Posterior vena cava (tissue), 2 donors: Measurements from ENCODE around the gene EGF. TPM values are rescaled to one million over a fixed set of nuclear protein-coding genes. Genes with fewer than 3 reads are reported as not detected.
"Not testable (repeated sequence)": the region's sequence is repeated elsewhere in the genome, so short reads cannot be mapped to it uniquely, and the experiment has no call there.

Source experiments
- DNase-seq: peaks from one replicate; pipeline ENCODE4 v3.0.0-alpha.2; 2020; ENCODE audit warnings: low spot score
- intact Hi-C, 2 donors: fragments of 100-400 bp; cut with DNase I; formaldehyde crosslinking; loops; one replicate each; pipeline versions ENCODE4 v1.14.1 to v1.14.2; 2022 to 2023
- total RNA-seq, 2 donors: library from RNA; stranded (reverse); fragmentation: NEBNext Ultra II Directional; extraction: Animal tissue kit (Norgen Biotek cat#: 25700); gene quantifications; one replicate each; pipeline ENCODE4 v1.2.1, GENCODE V29; 2021
- donor health status: DM: yes; HTN: yes; CAD: no.
- donor health status: DM: yes; HTN: yes; CAD: no.

Gene EGF
- total RNA-seq, 2 donors from 2014 or later = 0.14 TPM; not detected in 1

DNA sequence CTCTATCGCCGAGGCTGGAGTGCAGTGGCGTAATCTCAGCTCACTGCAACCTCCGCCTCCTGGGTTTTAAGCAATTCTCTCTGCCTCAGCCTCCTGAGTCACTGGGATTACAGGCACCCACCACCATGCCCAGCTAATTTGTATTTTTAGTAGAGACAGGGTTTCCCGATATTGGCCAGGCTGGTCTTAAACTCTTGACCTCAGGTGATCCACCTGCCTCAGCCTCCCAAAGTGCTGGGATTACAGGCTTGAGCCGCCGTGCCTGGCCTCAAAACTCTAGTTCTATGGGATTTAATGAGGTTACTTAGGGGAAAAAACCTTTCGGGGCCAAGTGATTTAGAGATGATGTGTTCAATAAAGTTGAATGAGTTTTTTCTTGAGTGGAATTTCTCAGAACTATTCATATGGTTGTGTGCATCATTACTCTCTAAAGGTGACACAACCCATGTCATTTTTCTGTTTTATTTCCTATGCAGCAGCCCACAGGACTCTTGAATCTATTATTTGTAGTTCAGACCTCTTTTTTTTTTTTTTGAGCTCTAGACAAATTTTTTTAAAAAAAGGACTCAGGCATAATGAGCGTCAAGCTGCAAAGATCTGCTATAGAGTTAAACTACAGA lies 36.5 kb downstream of the EGF start:
- DNase-seq, intact Hi-C loops: not testable (repeated sequence)

DNA sequence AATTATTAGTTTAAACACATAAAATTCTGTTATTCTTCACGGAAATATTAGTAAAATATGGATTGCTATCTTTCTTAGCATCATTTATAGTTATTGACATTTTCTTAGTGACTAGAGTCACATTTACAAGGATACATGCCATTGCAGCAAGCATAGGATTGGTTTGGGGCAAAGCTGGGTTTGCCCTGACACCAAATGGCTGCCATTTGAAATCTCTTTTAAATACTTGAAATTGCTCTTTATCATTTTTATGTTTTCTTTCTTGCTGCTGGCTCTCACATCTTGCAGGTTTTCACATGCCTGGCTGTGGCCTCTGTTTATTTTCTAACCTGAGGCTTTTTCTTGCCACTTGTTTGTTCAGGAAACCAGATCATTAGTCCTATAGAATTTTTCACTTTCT lies 39.9 kb downstream of the EGF start:
- intact Hi-C loops = no loop called here
- DNase-seq = no peak

DNA sequence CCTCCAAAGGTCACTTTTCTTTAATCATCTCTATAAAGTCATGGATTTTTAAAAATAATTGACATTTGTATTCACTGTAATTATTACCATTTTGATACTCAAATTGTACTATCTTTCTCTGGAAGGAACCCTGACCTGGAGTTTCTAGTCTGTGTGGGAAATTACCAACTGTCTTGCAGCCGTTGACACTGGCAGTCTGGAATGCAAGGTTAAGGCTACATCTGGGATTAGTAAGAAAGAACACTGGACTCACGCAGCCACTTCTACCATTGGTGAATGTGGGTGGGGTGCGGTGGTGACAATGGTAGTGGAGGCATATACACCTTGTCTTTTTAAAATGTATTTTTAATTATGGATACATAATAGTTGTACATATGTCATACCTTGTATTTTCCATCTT lies 40.9 kb downstream of the EGF start:
- no peak for DNase-seq
- intact Hi-C loops = no loop called here

DNA sequence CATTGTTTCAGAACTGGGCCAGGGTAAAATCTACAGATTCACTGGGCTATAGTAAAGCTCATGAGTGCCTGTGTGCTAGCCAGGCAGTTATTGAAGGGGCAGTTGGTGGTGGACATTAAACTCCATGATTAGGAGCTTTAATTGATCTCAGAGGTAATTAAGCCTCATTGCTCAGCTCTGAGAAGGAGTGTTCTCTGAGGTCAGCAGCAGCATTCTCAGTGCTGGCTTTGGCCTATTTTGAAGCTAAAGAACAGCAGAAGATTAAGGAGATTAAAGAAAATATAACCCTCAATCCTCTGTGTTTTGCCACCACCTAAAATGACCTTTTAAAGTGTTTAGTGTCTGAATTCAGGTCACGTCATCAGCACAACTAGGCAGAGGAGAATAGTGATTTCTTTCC lies 42.5 kb downstream of the EGF start:
- intact Hi-C loops = no loop called here
- DNase-seq = no peak

DNA sequence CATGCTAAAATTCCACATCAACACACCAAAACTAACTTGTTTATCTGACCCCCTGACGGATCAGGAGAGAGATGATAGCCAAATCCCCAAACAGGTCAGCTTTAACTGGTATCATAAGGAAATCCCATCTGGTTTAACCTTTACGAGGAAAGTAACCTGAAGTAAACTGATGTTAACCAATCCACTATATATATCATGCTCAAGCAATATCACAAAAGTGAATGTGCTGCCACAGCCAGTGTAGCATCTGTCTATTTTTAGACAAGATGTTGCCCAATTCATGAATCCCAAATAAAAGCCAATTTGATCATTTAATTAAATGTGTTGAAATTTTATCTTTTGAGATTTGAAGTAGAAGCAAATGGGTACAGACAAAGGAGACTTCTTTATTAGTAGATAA lies 44.5 kb downstream of the EGF start:
- no peak for DNase-seq
- intact Hi-C loops = no loop called here

DNA sequence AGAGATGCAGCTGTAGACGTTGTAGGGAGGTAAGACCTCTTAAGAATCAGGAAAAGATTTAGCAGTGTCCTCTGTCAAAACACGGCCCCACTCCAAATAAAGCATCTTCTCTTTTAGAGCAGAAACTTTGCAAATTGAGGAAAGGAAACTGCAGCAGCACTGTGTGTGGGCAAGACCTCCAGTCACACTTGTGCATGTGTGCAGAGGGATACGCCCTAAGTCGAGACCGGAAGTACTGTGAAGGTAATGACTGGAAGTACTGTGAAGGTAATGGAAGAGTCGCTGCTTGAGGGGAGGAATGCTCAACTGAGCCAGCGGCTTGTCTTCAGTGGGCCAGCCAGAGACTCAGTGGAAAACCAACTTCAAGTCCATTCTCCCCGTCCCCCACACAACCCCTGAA lies 46.5 kb downstream of the EGF start:
- intact Hi-C loops = no loop called here
- no peak for DNase-seq

DNA sequence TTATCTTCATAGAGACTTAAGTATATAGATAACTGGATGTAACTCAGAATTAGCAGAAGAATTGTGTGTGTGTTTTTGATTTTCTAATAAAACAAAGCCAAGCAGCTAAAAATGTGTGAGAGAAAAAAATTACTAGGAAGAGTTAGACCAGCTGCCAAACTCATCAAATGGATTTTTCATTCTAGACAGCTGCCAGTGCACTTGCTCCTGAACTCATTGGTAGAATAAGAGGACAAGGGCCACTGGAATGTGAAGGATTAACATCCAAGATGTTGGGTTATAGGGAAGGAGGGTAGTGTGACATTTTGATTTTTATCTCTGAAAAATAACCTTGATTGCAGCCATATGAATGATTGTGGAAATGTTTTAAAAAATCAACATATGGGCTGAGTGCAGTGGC lies 49.7 kb downstream of the EGF start:
- intact Hi-C loops = no loop called here
- no peak for DNase-seq

DNA sequence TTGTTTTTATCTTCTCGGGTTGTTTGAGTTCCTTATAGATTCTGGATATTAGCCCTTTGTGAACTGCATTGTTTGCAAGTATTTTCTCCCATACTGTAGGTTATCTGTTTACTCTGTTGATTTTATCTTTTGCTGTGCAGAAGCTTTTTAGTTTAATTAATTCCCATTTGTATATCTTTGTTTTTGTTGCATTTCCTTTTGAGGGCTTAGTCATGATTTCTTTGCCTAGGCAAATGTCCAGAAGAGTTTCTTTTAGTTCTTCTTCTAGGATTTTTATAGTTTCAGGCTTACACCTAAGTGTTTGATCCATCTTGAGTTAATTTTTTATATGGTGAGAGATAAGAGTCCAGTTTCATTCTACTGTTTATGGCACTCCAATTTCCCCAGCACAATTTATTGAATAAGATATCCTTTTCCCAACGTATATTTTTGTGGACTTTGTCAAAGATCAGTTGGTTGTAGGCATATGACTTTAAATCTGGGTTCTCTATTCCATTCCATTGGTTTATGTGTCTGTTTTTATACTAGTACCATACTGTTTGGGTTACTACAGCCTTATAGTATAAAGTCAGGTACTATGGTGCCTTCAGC lies 54.3 kb downstream of the EGF start:
- intact Hi-C loops = no loop called here
- DNase-seq = no peak

DNA sequence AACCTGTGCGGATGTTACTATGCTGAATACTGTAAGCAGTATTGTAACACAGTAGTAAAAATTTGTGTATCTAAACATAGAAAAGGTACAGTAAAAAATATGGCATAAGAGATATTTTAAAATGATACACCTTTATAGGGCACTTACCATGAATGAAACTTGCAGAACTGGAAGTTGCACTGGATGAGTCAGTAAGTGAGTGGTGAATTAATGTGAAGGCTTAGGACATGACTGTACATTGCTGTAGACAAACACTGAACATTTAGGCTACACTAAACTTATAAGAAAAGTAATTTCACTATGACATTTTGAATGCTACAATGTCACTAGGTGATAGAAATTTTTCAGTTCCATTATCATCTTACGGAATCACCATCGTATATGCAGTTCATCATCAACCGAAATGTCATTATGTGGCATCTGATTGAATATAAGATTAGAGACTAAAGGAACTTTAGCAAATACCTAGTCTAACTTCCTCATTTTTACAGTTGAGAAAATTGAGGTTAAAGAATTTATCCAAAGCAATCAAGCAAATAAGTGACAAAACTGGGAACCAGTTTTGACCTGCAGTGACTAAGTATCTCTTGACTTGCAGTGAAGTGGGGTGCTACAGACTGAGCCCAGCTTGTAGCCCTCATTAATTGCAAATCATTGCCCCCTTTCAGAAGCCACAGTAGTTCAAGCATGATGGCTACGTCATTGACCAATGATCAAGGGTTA lies 55.3 kb downstream of the EGF start:
- DNase-seq = no peak
- intact Hi-C loops = no loop called here

DNA sequence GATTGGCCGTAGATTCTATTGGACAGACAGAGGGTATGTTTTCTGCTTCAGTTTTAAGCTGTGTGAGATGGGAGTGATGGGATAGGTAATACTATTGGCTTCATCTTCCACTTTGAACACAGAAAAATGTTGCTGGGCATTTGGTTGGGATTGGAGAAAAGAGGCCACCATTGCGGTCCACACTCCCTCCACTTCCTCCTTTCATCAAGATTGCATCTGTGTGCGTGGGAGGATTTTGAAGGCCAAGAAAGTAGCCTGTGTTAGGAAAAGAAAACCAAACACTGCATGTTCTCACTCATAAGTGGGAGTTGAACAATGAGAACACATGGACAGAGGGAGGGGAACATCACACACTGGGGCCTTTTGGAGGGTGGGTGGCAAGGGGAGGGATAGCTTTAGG lies 56.4 kb downstream of the EGF start:
- no peak for DNase-seq
- intact Hi-C loops = no loop called here

DNA sequence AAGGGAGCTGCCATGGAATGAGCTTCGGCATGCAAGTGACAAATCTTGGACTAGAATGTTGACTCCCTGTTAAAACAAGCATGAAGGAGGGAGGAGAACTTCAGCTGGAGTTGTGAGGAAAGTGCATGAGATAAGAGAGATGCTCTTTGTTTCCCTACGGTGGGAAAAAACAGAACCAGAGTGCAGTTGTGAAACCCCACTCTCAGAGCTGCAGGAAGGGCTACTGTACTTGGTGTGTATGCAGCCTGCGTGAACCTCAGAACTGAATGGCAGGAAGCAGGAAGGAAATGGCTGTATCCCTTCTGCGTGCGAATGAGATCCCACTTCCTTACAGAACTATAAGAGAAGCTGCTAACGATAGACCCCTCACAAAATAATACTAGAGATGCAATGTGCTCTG lies 57.2 kb downstream of the EGF start:
- DNase-seq = no peak
- intact Hi-C loops = no loop called here

DNA sequence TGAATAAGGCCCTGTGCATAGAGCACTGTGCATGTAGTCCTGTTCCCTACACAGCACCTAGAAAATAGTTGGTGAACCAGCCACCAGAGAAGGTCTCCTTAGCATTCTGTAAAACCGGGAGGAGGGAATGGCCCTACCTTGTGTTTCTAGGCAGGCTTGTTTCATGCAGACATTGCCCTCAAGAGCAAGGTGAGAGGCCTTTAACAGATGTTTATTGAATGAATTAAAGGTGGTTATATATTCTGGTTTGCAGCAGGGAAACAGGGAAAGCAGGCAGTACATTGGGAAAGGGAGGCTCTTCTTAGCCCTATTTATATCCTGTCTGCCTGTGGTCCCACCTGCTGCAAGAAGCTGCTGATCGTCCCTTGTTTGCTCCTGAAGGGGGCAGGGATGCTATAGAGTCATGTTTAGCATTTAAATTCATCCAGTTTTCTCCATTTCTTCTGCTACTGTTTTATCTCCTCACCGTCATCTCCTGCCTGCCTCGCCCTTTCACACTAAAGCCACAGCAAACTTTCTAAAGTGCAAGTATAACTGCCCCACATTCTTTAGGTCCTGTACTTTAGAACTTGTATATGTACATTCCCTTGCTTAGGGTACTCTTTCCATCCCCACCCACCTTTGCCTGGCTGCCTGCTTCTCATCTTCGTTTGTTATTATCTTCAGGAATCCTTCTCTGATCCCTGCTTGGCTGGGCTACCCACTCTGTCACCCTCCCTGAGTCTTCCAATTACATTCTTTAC lies 60.3 kb downstream of the EGF start:
- intact Hi-C loops = no loop called here
- DNase-seq = no peak

DNA sequence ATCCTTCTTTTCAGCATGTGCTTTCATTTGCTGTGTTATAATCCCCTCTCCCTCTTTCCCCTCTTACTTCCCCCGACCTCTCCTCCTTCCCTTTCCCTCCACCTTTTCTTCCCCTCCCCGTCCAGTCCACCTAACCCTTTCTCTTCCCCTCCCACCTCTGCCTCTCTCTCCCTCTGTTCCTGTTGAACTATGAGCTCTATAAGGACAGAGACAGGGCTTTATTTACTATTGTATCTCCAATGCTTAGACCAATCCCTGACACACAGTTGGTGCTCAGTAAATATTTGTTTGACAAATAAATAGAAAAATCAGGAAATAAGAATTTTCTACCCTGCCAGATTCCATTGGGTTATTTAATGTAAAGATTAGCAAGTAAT lies 60.8 kb downstream of the EGF start:
- intact Hi-C loops = no loop called here
- DNase-seq = no peak

DNA sequence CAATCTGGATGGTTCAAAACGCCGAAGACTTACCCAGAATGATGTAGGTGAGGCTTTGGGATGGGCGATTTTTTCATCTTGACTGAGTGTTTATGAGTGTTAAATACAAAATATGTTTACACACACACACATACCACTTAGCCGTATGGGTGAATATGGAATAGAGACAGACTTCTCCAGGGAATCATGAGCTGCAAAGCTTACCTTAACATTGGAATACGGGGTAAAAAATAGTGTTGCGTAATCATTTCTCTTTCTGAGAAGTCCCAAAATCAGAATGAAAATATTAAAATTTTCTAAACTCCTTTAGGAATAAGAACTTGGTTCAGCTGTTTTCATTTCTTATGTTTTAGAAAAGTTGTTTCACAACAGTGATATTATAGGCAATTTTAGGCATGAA lies 63.5 kb downstream of the EGF start:
- no peak for DNase-seq
- intact Hi-C loops = no loop called here

DNA sequence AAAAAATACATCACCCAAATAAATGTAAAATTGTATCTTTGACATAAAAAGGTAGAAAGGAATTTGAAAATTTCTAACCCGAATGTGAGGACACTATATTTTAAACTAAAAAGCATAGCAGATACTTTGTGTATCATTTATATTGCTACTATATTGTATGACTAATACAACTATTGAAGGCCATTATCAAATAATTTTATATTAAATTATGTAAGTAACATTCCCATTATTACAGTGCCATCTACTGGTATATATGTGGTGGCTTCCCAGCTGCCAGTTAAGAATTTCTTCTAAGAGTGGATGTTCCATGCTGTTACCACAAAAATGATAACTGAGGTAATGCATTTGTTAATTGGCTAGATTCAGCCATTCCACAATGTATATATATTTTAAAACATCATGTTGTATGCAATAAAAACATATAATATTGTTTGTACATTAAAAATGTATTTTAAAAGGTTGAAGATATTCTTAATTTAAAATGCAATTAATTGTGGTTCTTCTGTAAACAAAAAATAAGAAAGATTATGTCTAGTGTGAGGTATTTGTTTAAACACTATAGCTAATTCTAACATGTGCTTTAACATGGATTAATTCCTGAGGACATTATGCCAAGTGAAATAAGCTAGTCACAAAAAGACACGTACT lies 65.3 kb downstream of the EGF start:
- intact Hi-C loops = no loop called here
- DNase-seq = no peak

DNA sequence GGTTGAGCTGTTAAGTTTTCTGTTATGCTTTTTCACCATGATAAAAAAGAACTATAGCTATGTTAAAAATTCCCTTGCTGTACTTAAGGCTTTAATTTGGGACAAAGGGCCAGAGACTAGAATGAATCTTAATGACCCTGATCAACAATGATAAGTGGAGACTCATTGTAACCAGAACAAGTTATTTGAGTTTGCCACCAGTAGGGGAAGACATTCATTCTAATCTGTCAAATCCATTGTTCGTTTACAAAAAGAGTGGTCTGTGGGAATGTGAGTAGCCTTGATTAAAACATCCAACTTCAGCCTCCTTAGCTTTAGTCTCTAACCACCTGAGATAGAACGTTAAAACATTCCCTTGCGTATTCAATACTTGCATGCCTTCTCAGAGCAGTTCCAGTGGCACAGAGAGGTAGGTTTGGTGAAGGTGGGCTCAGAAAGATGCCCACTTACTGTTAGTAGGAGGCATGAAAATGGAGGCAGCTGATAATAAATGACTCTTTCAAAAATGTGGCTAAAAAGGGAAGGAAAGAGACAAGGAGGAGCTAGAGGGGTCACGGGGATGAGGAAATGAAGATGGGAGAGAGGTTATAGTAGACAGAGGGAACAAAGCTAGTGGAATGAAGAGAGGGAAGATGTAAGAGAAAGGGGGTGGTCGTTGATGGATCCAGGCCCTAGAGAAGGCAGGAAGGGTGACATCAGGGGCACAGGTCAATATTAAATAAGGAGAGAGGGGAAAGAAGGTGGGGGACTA lies 66.2 kb downstream of the EGF start:
- intact Hi-C loops = no loop called here
- DNase-seq = no peak

DNA sequence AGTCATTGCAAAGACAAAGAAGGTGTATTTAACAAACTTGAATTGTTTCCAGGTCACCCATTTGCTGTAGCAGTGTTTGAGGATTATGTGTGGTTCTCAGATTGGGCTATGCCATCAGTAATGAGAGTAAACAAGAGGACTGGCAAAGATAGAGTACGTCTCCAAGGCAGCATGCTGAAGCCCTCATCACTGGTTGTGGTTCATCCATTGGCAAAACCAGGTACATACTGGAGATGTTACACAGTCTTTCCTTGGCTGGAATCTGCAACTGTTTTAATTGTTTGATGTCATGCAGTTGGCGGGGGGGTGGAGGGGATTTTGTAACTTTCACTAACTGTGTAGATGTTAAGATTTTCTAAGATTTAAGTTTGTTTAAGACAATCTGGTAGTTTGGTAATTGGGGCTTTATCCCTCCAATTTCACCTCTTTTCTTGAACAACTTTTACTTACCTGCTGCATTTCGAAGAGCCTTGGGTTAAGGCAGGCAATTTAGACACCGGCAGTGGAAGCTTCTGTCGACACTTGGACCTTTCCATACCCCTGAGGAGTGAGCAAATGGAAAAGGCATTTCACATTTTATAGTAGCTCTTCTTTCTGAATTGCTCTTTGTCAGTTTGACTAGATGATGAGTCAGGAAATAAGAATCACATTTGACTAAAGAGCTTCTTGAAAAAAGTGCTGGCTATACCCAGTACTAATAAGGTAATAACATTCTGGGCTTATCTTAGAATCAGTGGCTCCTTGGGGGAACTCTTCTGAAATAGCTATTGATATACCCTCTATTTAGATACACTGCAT lies 67.4 kb downstream of the EGF start:
- intact Hi-C loops = no loop called here

DNA sequence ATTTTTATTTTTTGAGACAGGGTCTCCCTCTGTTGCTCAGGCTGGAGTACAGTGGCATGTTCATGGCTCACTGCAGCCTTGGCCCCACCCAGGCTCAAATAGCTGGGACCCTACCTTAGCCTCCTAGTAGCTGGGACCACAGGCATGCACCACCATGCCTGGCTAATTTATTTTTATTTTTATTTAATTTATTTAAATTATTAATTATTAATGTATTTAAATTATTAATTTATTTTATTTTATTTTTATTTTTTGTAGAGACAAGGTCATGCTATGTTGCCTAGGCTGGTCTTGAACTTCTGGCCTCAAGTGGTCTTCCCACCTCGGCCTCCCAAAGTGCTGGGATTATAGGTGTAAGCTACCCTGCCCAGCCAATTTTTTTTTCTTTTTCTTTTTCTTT lies 69.3 kb downstream of the EGF start:
- intact Hi-C loops = no loop called here
- no peak for DNase-seq

More for the DNA sequence above, 67.4 kb downstream of the EGF start:
- no peak for DNase-seq

DNA sequence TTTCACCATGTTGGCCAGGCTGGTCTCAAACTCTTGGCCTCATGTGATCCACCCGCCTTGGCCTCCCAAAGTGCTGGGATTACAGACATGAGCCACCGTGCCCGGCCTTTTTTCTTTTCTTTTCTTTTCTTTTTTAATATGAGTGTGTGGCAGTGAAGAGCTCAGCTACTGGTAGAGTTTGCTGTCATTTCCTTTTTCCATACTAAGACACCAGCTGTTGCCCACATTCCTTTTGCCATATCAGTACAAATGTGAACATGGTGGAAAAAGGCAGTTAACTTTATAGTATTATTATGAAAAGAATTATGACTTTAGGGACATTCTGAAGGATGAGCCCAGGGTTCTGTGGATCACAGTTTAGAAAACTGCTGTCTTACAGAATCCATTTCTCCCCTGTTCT lies 69.8 kb downstream of the EGF start:
- DNase-seq = no peak
- intact Hi-C loops = no loop called here
